GM13976 (cell line): ENCODE measurements around the gene ARTN.

Experiments used
- DNase-seq: peaks from one replicate; pipeline ENCODE4 v3.0.0; 2012; ENCODE audit warnings: low spot score
- CTCF ChIP-seq: IDR thresholded peaks from 2 replicates; pipeline ENCODE4 v1.5.1; 2012; ENCODE audit warnings: borderline replicate concordance, mild to moderate bottlenecking; ENCODE audit not compliant: insufficient read depth; ENCODE audit errors: extremely low read depth, missing control alignments, control extremely low read depth
- in situ Hi-C: fragments of 300-500 bp; cut with MboI; formaldehyde crosslinking; loops from one replicate; pipeline ENCODE4 v1.12.0; 2022; ENCODE audit warnings: low sequenced_read_pairs, mixed read lengths, inconsistent platforms; ENCODE audit not compliant: unreplicated experiment

Gene ARTN

GRCh38 chr1:43983253-43983899, 49.8 kb downstream of the ARTN start:
- TF ChIP-seq CTCF = no peak
- in situ Hi-C loops = no loop called here
- no peak for DNase-seq

- in situ Hi-C loops = no loop called here
- DNase-seq = no peak
- TF ChIP-seq CTCF = no peak
Measured at GRCh38 chr1:43984855-43985254, 51.3 kb downstream of the ARTN start.

DNA sequence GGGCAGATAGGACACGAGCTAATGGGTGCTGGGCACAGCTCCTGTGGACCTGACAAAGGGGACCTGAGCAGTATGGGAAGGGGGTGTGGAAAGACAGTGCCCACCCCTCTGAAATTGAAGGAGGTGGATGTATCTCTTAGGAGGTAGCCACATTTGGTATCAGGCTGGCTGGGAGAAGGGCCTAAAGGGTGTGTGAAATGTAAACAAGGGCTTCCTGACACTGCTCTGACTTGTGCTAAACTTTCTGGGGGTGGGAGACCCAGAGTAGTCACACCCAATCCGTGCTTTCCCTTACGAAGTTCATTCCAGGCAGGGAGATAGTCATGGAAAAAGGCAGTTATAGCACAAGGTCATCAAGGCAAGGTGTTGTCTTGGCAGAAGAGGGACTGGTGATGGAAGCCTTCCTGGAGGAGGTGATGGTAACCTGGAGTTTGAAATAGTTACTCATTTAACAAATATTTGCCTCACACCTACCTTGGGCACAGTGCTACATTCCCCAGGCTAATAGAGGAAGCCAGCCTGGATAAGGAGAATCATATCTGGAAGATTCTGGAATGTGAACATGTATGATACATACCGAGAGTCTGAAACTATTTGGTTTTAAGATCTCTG, 52.5 kb downstream of the ARTN start:
- DNase-seq = no peak
- TF ChIP-seq CTCF = no peak
- in situ Hi-C loops = no loop called here

DNA sequence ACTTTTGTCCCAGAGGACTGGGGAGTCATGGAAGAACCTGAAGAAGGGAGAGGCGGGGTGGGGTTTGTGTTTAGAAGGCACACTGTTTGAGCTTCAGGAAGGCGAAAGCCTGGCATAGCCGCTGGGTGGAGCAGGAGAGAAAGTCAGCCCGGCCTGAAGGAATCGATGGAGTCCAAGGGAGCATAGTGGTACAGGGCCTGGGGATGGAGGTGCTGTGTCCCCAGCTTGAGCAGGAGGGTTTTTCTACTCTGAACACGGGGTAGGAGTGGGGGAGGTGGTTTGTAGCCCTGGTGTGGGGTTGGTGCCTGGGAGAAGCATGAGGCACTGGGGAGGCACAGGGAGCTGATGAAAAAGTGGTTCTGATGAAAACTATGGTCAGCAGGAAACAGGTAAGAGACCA, 53.1 kb downstream of the ARTN start:
- in situ Hi-C loops = no loop called here
- no peak for DNase-seq

More for the DNA sequence above, 53.1 kb downstream of the ARTN start:
- no peak for TF ChIP-seq CTCF
